ENCODE results near the gene CTNNB1. TPM values are rescaled to one million over a fixed set of nuclear protein-coding genes. Genes with fewer than 3 reads are reported as not detected.

Gene CTNNB1
- total RNA-seq, 2 experiments from 2014 or later, result 157 to 201 TPM

GRCh38 chr3:41202834-41203345 lies 3.6 kb downstream of the CTNNB1 start:
- Histone ChIP-seq H3K79me2 (ENCODE audit: insufficient read depth, low read depth, low read length) (peaks cover 83% of the 10 kb centered on the region), H3K27ac (ENCODE audit: low read depth, low read length, poor library complexity, severe bottlenecking) (peak overlapping the region; percentile 71), H3K9me2 (ENCODE audit: insufficient read depth, low read length) (no peaks in the 10 kb centered on the region), H3K36me3 (ENCODE audit: insufficient read depth, low read length) (peaks cover 42% of the 10 kb centered on the region), H3K4me3 (ENCODE audit: low read depth, low read length, poor library complexity, severe bottlenecking) (peak overlapping the region; percentile 99), H2AFZ (ENCODE audit: low read length) (no peak overlapping the region), H3K4me1 (ENCODE audit: insufficient read depth, low read length, poor library complexity, severe bottlenecking) (peaks cover 32% of the 10 kb centered on the region), H3K9me3 (ENCODE audit: low read length) (no peaks in the 10 kb centered on the region), H4K20me1 (ENCODE audit: insufficient read depth, low read length) (peaks cover 76% of the 10 kb centered on the region), H3K4me2 (ENCODE audit: low read length) (peak overlapping the region; percentile 99)
- DNase-seq (ENCODE audit: low spot score), result peak; percentile 17
- CTCF ChIA-PET (ENCODE audit: unreplicated experiment), result no interaction called here
- intact Hi-C loops (cut with micrococcal nuclease; ENCODE audit: unreplicated experiment), result loop anchor here (5.0 kb wide), 2 partner anchors 621 to 886 kb away; no protein-coding TSS in a partner anchor
- BruUV-seq (replicated peaks), result no TSS peak
- peak; percentile 76 for TF ChIP-seq CTCF (conservative IDR thresholded peaks at IDR 0.05; ENCODE audit: low read length)
- no peak for TF ChIP-seq EZH2phosphoT487 (IDR thresholded peaks at IDR 0.05; ENCODE audit: borderline replicate concordance, low read depth, low read length)
- POLR2A ChIA-PET, result interaction anchor here (0.6 to 1.0 kb wide), 6 partner anchors 11 to 1172 kb away, joined by 3 to 4 read pairs (median 3); no protein-coding TSS in a partner anchor

GRCh38 chr3:41204369-41204768 lies 5.1 kb downstream of the CTNNB1 start:
- Histone ChIP-seq H3K27ac (ENCODE audit: low read depth, low read length, poor library complexity, severe bottlenecking) (no peak overlapping the region), H3K9me2 (ENCODE audit: insufficient read depth, low read length) (no peaks in the 10 kb centered on the region), H3K4me1 (ENCODE audit: insufficient read depth, low read length, poor library complexity, severe bottlenecking) (peaks cover 27% of the 10 kb centered on the region), H3K36me3 (ENCODE audit: insufficient read depth, low read length) (peaks cover 56% of the 10 kb centered on the region), H3K4me2 (ENCODE audit: low read length) (peak overlapping the region; percentile 99; the same call in 1 of the 2 replicates), H3K9me3 (ENCODE audit: low read length) (no peaks in the 10 kb centered on the region), H3K4me3 (ENCODE audit: low read depth, low read length, poor library complexity, severe bottlenecking) (no peak overlapping the region), H2AFZ (ENCODE audit: low read length) (no peak overlapping the region), H3K79me2 (ENCODE audit: insufficient read depth, low read depth, low read length) (peaks cover 97% of the 10 kb centered on the region), H4K20me1 (ENCODE audit: insufficient read depth, low read length) (peaks cover 90% of the 10 kb centered on the region)
- intact Hi-C loops (cut with micrococcal nuclease; ENCODE audit: unreplicated experiment), result loop anchor here (5.0 kb wide), 2 partner anchors 622 to 887 kb away; no protein-coding TSS in a partner anchor
- ChIA-PET POLR2A (interaction anchor here (0.6 kb wide), 1 partner anchor 39 kb away, joined by 5 read pairs; no protein-coding TSS in a partner anchor), CTCF (ENCODE audit: unreplicated experiment) (no interaction called here)
- TF ChIP-seq CTCF (conservative IDR thresholded peaks at IDR 0.05; ENCODE audit: low read length), result no peak
- no peak for TF ChIP-seq EZH2phosphoT487 (IDR thresholded peaks at IDR 0.05; ENCODE audit: borderline replicate concordance, low read depth, low read length)
- no peak for DNase-seq (ENCODE audit: low spot score)
- BruUV-seq (replicated peaks), result no TSS peak

DNA sequence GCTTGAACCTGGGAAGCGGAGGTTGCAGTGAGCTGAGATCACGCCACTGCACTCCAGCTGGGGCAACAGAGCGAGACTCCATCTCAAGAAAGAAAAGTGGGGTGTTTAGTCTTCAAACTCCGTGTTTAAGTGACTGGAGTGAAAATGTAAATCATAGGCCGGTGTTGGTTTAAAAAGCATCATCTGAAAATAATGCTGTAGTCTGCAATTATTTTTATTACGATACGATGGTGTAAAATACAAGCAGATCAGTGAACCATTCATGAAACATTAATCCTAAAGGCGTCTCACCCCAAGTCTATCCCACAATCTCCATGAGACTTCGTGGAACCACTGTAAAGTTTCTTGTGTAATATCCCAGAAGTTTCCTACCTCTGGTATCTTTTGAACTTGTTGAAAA lies 6.3 kb downstream of the CTNNB1 start:
- H3K4me1 ChIP-seq (ENCODE audit: insufficient read depth, low read length, poor library complexity, severe bottlenecking), result peaks cover 27% of the 10 kb centered on the region
- POLR2A ChIA-PET, result interaction anchor here (0.6 to 1.2 kb wide), 2 partner anchors 9 to 835 kb away, joined by 3 read pairs; no protein-coding TSS in a partner anchor

More for the DNA sequence above, 6.3 kb downstream of the CTNNB1 start:
- no peak for TF ChIP-seq EZH2phosphoT487 (IDR thresholded peaks at IDR 0.05; ENCODE audit: borderline replicate concordance, low read depth, low read length)
- no peak for TF ChIP-seq CTCF (conservative IDR thresholded peaks at IDR 0.05; ENCODE audit: low read length)
- DNase-seq (ENCODE audit: low spot score), result no peak
- Histone ChIP-seq H2AFZ (ENCODE audit: low read length) (no peak overlapping the region), H3K9me3 (ENCODE audit: low read length) (no peaks in the 10 kb centered on the region), H4K20me1 (ENCODE audit: insufficient read depth, low read length) (peaks cover 87% of the 10 kb centered on the region), H3K4me3 (ENCODE audit: low read depth, low read length, poor library complexity, severe bottlenecking) (no peak overlapping the region), H3K4me2 (ENCODE audit: low read length) (no peak overlapping the region), H3K36me3 (ENCODE audit: insufficient read depth, low read length) (peaks cover 64% of the 10 kb centered on the region), H3K79me2 (ENCODE audit: insufficient read depth, low read depth, low read length) (peaks cover 100% of the 10 kb centered on the region), H3K9me2 (ENCODE audit: insufficient read depth, low read length) (no peaks in the 10 kb centered on the region), H3K27ac (ENCODE audit: low read depth, low read length, poor library complexity, severe bottlenecking) (no peak overlapping the region)
- BruUV-seq (replicated peaks), result no TSS peak
- intact Hi-C loops (cut with micrococcal nuclease; ENCODE audit: unreplicated experiment), result no loop called here
- CTCF ChIA-PET (ENCODE audit: unreplicated experiment), result no interaction called here

Measured in OCI-LY7 (cell line).